Measurements from ENCODE around the gene KCTD17.

Gene KCTD17

GRCh38 chr22:37021710-37022482 is 29.6 kb upstream of the KCTD17 start:
- DNase-seq = no peak

DNA sequence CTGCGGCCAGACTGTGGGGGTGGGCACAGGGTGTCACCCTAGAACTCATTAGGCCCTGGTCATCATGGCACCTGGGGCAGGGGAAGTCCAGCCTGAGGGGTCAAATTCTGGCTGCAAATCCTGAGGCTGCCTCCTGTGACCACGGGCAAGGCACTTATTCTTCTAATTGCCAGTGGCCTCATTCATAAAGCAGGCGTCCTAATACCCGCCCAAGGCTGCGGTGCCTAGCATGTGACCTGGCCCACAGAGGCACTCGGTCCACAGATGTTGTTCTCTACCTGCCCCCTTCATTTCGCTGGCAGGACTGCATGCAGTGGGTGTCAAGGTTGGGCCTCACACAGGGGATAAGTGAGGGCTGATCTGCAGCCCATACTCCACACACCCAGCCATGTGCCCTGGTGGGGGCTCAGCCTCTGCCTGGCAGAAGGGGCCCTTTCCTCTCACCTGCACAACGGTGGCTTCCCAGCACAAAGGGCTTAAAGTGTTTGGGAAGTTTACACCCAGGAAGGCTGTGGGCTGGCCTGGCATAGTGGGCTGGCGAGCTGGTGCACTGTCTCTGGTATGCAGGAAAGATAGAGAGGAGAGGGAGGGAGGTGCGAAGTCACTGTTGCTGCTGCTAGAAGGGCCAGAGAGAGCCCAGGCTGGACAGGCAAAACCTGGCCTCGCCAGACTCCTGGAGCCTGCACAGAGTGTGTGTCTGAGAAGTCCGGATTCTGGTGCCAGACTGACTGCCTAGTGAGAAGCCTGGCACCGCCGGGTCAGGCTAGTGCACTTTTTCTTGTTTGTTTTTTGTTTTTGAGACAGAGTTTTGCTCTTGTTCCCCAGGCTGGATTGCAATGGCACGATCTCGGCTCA is 28.8 kb upstream of the KCTD17 start:
- no peak for DNase-seq

GRCh38 chr22:37023743-37024338 is 27.7 kb upstream of the KCTD17 start:
- DNase-seq = no peak

DNA sequence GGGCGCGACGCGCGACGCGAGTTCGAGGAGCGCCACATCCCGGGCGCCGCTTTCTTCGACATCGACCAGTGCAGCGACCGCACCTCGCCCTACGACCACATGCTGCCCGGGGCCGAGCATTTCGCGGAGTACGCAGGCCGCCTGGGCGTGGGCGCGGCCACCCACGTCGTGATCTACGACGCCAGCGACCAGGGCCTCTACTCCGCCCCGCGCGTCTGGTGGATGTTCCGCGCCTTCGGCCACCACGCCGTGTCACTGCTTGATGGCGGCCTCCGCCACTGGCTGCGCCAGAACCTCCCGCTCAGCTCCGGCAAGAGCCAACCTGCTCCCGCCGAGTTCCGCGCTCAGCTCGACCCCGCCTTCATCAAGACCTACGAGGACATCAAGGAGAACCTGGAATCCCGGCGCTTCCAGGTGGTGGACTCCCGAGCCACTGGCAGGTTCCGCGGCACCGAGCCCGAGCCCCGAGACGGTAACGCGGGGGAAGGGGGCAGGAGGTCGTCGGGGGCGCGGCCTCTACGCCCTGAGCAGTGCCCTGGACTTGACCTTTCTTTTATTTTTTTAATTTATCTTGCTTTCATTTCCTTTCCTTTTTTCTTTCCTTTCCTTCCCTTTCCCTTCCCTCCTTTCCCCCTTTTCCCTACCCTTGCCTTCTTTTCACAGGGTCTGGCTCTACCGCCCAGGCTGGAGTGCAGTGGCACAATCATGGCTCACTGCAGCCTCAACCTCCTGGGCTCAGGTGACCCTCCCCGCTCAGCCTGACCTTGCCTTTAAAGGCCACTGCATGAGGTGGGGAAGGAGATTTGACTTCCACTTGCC is 27.0 kb upstream of the KCTD17 start:
- no peak for DNase-seq

DNA sequence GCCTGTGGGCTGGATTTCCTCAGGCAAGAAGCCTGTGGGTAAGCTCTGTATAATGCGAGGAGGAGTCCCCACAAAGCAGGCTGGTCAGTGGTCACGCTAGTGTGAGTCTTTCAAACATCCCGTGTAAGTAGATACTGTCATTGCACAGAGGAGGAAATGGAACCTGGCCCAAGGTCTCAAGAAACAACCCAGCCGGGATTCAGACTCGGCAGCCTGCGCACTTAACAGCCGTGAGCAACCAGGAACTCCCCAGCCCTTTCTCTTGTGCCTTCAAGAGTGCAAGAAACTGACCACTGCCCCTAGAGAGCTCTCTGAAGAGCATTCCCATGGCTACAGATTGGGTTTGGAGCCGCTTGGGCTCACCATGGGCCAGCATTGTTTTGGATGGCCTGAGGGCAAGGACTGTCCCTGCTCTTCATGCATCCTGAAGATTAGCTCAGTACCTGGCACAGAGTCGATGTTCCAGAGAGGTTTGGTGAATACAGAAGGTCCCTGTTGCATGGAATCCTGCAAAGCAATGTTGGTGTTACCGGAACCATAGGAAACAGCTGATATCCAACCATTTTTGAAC is 26.0 kb upstream of the KCTD17 start:
- DNase-seq = no peak

- no peak for DNase-seq
Measured at GRCh38 chr22:37026325-37026724, 25.2 kb upstream of the KCTD17 start.

GRCh38 chr22:37027556-37027955 is 24.0 kb upstream of the KCTD17 start:
- no peak for DNase-seq

GRCh38 chr22:37028692-37029674 is 22.6 kb upstream of the KCTD17 start:
- DNase-seq = no peak

DNA sequence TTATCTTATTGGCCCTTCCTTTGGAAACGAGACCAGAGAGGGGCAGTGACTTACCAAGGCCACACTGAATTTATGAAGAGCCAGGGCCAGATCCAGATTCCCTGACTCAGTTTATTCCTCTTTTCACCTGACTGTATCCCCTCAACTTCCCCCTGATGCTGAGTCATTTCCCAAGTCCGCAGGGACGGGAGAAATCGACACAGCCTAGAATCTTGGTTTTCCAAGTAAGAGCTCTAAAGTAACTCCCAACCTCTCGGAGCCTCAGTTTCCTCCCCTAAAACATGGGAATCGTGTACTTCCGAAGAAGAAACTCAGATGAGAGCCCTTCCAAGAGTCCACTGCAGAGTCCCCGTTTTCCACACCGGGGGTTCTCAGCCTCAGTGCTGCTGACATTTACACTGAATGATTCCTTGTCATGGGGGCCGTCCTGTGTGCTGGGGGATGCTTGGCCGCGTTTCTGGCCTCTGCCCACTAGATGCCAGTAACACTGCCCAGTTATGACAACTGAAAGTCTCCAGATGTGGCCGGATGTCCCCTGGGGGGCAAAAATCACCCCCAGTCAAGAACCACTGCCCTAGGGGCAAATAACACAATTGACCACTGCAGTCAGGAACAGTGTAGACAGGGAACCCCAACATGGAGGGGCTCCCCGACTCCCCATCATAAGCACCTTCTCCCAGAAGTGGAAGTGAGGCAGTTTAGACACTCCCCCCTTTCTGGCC is 20.8 kb upstream of the KCTD17 start:
- no peak for DNase-seq

DNA sequence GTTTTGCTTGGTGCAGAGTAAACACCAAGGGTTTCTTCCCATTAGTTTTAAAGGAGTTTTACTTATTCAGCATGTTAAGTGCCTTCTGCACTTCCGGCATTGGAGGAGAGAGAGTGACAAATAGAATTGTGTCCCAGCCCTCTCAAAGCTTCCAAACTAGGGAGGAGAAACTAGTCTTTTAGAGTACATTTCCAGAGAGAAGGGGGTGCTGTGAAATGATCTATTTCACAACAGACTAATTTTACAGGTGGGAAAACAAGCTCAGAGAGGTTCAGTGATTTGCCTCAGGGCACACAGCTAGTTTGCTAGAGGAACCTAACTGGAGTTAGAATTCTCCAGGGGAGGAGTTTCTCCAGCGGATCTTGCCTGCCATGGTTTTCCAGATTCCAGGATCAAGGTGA is 19.4 kb upstream of the KCTD17 start:
- no peak for DNase-seq

DNA sequence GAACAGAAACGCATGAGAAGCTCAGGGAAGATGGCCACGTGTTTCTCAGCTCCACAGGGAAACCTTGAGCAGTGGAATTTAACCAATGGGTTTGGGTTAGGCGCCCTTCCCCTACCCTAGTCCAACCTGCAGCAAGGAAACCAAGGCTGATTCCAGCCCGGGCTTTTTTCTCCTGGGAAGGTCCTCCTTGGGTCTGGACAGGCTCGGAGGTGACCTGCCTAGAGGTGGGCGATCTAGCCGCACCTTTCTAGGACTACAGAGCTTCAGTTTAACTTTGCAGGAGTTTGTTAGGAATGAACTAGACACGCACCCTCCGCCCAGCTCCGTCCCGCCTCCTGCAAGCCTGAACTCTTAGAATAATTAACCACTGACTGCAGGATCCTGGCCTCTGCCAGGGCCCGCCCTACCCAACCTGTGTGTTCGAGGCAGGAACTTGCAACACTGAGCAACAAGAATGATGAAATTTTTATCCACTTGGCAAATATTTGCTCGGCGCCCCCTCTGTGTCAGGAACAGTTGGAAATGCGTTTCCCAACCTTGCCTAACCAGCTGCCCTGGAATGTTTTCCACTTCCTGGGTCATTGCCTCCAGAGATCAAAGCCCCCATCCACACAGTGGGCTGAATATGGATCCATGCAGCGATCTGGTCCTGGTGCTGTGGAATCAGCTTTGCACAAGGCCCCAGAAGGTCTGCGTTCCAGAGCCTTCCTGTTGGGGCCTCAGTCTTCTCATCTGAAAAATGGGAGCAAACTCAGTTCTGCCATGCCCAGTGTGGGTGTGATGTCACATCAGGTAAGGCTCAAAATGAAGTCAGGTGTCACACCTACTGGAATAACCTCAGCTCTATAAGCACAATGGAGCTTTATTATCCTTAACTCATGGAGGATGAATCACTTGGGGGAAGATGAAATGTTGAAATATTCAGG is 18.7 kb upstream of the KCTD17 start:
- no peak for DNase-seq

- no peak for DNase-seq
Measured at GRCh38 chr22:37033605-37034430, 17.7 kb upstream of the KCTD17 start.

- DNase-seq = no peak
Measured at GRCh38 chr22:37036655-37037377, 14.7 kb upstream of the KCTD17 start.

- no peak for DNase-seq
Measured at GRCh38 chr22:37037669-37038068, 13.9 kb upstream of the KCTD17 start.

DNA sequence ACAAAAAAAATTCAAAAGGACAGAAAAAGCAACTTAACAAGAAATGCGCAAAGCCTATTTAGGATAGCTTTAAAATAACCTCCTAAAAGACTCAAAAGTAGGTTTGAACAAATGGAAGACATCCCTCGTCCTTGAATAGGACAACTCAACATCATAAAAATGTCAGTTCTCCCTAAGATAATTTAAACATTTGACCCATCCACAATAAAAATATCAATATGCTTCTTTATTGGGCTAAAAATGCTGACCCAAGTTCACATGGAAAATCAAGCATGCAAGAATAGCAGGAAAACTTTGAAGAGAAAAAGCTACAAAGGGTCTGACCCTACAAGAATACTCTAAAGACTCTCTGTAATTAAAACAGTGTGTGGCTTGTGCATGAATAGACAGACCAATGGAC is 12.1 kb upstream of the KCTD17 start:
- DNase-seq = no peak

DNA sequence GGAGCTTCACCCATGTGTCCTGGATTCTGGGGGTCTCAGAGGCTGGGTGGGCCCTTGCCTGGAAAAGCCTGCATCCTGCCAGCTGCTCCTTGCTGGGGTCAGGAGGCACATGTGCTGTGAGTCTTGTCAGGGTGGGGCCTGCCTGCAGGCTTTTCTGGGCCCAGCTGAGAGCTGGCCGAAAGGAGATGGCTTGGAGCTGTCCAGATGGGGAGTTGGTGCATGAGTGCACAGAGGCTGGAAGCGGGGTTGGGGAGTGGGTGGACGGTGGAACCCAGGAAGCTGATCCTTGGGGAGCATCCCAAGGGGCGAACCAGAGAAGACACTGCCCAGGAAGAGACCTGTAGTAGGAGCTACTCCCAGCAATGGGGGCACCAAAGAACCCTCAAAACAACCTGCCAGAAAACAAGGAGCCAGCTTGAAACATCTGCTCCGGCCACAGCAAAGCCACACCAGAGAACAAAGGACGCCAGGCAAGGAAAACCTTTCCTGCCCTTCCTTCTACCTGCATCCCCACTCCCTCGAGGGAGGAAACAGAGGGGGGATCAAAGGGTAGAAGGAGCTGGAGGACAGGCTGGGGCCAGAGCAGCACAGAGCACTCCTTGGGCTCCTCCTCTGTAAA is 8.2 kb upstream of the KCTD17 start:
- no peak for DNase-seq

DNA sequence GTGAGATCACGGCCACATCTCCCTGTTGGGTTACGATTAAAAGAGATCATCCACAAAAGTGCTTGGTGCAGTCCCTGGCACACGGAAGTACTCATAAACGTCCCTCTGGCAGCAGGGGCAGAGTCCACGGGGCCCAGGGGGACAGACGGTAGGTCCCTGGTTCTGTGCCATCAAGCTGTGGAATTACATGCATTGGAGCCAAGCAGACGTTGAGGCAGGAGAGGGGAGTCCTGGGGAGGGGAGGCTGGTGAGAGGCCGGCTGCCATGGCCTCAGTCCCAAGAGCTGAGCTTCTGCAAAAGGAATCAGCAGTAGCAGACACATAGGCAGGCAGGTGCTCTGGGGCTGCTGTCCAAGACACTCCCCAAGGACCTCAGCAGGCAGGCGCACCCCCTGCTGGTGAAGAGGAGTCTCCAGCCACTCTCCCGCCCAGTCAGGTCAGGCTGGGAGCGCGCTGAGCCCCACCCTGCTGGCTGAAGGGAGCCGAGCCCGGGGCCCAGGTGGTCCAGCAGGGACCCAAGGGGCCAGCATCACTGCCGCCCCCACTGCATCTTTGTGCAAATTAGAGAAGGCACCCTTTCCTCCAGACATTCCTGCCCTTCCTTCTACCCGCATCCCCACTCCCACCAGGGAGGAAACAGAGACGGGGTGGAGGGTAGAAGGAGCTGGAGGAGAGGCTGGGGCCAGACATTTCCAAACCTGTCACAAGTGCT is 7.6 kb upstream of the KCTD17 start:
- DNase-seq = no peak

Data from NCI-H2171 (cell line).